Subcutaneous abdominal adipose tissue (tissue), 5 donors: ENCODE measurements around the gene ZNG1C.
"Not testable (repeated sequence)": the region's sequence is repeated elsewhere in the genome, so short reads cannot be mapped to it uniquely, and the experiment has no call there.

ENCODE experiments used
- H3K27ac ChIP-seq: one replicate; pipeline ENCODE4 v1.7.0; 2013; ENCODE audit warnings: low read depth, mild to moderate bottlenecking, inconsistent platforms, low read length, moderate library complexity
- H3K27me3 ChIP-seq, 5 donors: one replicate each; pipeline ENCODE4 v1.7.0; 2013; ENCODE audit warnings: low read length in 5 of 5, inconsistent platforms in 1 of 5; ENCODE audit not compliant: control insufficient read depth in 5 of 5, insufficient read depth in 4 of 5
- H3K36me3 ChIP-seq, 5 donors: one replicate each; pipeline ENCODE4 v1.7.0; 2013; ENCODE audit warnings: low read length in 5 of 5; ENCODE audit not compliant: control insufficient read depth in 5 of 5, insufficient read depth in 5 of 5
- H3K4me1 ChIP-seq, 5 donors: one replicate each; pipeline ENCODE4 v1.7.0; 2013; ENCODE audit warnings: low read length in 5 of 5, mild to moderate bottlenecking in 3 of 5, moderate library complexity in 1 of 5; ENCODE audit not compliant: control insufficient read depth in 5 of 5, insufficient read depth in 5 of 5
- H3K4me3 ChIP-seq, 5 donors: one replicate each; pipeline ENCODE4 v1.7.0; 2013; ENCODE audit warnings: low read length in 5 of 5, low read depth in 1 of 5
- H3K9ac ChIP-seq, 5 donors: one replicate each; pipeline ENCODE4 v1.7.0; 2013; ENCODE audit warnings: low read length in 5 of 5, mild to moderate bottlenecking in 4 of 5, moderate library complexity in 3 of 5
- H3K9me3 ChIP-seq, 5 donors: one replicate each; pipeline ENCODE4 v1.7.0; 2013; ENCODE audit warnings: low read length in 5 of 5; ENCODE audit not compliant: control insufficient read depth in 5 of 5
- donor health status: healthy.
- donor health status: healthy.
- donor health status: healthy.
- donor health status: healthy.
- donor health status: healthy.

ZNG1C gene

DNA sequence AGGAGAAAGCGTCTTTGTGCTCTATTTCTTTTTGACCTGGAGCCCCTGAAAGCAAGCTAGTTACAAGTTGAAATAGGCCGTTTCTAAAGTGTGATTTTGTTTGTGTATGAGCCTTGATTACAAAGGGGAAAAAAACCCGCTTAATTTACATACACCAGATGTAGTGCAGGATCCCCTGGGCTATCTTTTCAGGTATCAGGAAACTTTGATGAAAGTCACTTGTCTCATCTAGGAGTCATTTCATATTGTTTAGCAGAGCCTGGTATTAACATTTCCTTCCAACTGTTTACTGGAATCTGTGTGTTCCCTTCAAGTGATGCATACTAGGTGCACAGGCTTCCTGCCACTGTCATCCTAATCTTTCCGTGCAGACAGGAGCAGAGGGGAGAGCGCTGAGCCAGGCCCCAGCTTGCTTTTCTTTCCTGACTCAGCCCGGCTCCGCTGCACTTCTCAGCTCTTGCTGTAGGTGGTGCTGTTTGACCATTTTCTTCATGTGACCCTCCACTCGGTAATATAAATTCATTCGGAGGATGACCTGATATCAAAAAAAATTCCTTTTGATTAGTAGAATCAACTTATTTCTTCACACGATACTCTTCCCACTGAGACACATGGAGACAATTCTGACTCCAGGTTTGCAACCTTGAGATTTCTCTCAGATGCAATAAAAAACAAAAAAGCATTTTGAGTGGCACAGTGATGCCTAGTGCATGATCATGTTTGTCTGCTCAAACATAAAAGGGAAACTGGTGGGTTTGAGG, 100.7 kb downstream of the ZNG1C start:
- H3K9me3 ChIP-seq, H3K4me1 ChIP-seq, H3K9ac ChIP-seq, H3K4me3 ChIP-seq, H3K36me3 ChIP-seq, H3K27ac ChIP-seq, H3K27me3 ChIP-seq: not testable (repeated sequence)

DNA sequence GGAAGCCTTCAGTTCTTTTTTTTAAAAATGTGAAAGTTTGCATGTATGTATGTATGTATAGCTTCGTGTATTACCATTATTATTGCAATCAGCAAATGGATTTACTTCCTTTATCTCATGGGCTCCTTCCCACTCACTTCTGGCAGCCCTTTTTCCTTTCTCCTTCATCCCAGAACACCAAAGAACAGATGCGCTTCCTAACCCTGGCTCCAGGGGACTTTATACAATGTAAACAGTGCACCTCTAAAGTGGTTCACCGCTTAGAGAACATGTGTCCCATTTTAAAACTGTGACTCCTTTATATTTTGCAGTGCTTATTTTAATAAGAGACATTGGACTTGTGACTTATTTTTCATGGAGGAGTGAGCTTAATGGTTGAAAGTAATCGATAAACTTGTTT, 101.5 kb downstream of the ZNG1C start:
- not testable (repeated sequence) for H3K9ac ChIP-seq, H3K27ac ChIP-seq, H3K9me3 ChIP-seq, H3K27me3 ChIP-seq, H3K36me3 ChIP-seq, H3K4me1 ChIP-seq, H3K4me3 ChIP-seq

DNA sequence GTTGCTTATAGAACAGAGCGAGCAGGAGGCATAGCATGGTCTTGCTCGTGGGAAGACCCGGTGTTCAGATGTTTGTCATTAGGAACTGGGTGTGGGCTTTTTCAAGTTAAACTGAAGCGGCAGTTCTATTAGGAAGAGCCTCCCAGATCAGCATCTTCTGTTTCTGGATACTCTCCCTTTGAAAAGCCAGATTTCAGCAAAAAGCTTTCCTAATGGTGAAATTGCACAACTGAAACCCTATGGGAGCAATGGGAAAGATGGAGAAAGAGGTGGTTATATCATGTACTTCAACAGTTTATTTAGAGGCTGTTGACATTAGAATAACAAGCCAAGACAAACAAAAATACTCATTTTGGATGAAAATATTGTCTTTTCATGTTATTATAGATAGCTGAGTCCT, 102.2 kb downstream of the ZNG1C start:
- H3K27ac ChIP-seq, H3K4me1 ChIP-seq, H3K4me3 ChIP-seq, H3K36me3 ChIP-seq, H3K9ac ChIP-seq, H3K27me3 ChIP-seq, H3K9me3 ChIP-seq: not testable (repeated sequence)
